Astrocyte of the cerebellum (primary cell): ENCODE measurements around the gene SLC24A4.

Source experiments
- DNase-seq: peaks from one replicate; pipeline ENCODE4 v3.0.0-alpha.2; 2011; ENCODE audit warnings: low read depth
- H3K4me3 ChIP-seq: 2 replicates; pipeline ENCODE4 v1.5.1; 2011; ENCODE audit warnings: mild to moderate bottlenecking, low read depth, low read length, moderate library complexity
- CTCF ChIP-seq: IDR thresholded peaks from 2 replicates; pipeline ENCODE4 v1.5.1; 2012; ENCODE audit warnings: low read length, low read depth, moderate library complexity, mild to moderate bottlenecking; ENCODE audit errors: missing control alignments
- in situ Hi-C: cut with HindIII; loops from 2 replicates; pipeline ENCODE4 v1.10.0; 2017; ENCODE audit warnings: low sequenced_read_pairs

The SLC24A4 gene

GRCh38 chr14:92511453-92512238, 188.7 kb downstream of the SLC24A4 start:
- in situ Hi-C loops, result no loop called here
- no peak for TF ChIP-seq CTCF
- H3K4me3 ChIP-seq, result no peak overlapping the region
- peak; percentile 94 for DNase-seq

DNA sequence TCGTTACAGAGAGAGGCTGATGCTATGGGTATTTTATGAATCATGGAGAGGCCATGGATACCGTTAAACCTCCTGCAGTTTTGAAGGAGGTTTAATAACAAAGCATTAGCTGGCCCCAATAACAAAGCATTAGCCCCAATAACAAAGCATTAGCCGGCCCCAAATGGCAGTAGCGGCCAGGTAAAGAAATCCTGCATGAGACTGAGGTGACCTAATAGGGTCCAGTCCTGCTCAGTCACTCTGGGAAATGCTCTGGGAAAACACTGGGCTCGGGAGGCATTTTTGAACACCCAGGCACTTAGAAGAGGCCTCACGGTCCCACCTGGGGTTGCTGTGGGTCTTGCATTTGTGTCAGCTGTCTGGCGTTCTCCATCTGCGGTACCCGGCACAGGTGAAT, 189.8 kb downstream of the SLC24A4 start:
- in situ Hi-C loops, result no loop called here
- no peak for TF ChIP-seq CTCF
- DNase-seq, result no peak
- peak overlapping the region; percentile 58 for H3K4me3 ChIP-seq

- TF ChIP-seq CTCF, result no peak
- in situ Hi-C loops, result no loop called here
- H3K4me3 ChIP-seq, result peak within 1 kb of the TSS; percentile 58
- no peak for DNase-seq
Observed at GRCh38 chr14:92513204-92513965, 190.4 kb downstream of the SLC24A4 start, which contains the start of gene RIN3. TSS of gene RIN3 (plus strand) at chr14:92513781. CDS start at chr14:92513933, 152 bp downstream.

DNA sequence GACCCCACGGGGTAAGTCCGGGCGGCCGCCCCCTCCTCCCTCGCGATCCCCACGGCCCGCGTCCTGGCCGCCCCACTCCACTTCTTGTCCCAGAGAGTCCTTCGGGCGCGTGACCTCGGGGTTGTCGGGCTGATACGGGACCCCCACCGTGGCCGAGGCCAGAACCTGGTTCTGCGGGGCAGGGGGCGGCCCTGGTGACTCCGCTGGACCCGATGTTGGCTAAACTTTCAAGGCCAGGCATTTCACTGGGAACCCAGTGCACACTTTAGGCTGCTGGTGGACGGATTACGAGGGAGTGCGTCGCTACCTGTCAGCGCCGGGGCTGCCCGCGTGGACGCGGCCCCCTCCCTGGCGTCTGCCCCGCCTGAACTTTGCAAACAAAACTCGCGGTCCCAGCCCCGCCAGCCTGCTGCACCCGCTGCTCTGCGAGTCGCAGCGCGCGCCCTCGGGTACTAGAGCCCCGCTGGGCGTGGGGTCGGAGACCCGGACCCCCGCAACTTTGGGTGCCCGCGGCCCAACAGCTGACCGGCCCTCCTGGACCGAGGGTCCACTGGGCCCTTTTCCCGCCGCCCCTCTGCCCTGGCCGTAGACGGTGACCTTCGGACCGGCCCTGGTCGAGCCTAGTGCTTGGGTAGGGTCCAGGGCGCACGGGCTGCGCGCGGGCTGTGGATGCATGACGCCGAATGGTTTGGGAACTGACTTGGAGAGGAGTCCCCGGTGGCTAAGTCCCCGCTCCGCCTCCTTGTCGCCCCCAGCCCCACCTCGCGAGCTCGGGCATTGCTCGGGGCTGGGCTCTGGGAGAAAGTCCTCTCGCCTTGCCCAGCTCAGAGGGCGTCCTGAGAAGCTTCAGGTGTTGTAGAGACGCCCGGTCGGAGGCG, 191.2 kb downstream of the SLC24A4 start:
- no peak for DNase-seq
- no peak for TF ChIP-seq CTCF
- peak overlapping the region; percentile 58 for H3K4me3 ChIP-seq
- in situ Hi-C loops, result no loop called here

DNA sequence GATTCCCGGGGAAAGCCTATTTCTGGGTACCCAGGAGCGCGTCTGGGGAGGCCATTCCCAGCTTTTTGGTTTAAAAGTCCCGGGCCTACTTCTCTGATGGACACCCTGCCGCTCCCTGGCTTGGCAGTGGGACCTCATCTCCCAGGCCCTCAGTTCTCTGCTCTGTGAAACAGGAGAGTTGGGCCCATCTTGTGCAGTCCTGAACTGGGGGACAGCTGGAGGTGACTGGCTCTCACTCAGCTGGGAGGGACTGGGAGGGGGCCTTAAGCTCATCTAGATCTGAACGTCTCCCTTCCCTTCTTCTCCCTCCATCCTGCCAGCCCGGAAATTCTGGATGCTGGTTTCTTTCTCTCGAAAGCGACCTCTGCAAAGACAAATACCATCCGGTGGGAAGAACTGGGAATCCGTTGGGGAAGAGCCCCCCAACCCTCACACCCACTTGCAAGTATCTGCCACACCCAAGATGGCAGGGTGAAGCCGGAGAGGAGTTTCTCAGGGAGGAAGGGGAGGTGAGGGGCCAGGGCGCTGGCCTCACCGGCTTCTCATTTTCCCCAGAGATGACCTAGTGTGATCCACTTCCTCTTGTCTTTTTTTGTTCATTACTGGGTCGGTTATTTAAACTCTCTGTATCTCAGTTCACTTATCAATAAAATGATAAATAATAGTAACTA, 192.0 kb downstream of the SLC24A4 start:
- in situ Hi-C loops, result no loop called here
- DNase-seq, result no peak
- no peak for TF ChIP-seq CTCF
- H3K4me3 ChIP-seq, result peak overlapping the region; percentile 58
